GM12878 (cell line): ENCODE measurements around the gene TBX4. TPM values are rescaled to one million over a fixed set of nuclear protein-coding genes. Genes with fewer than 3 reads are reported as not detected.

Source experiments
- ATAC-seq: fragments of 200-7000 bp; cut with Tn5 transposase; 3 replicates; pipeline ENCODE4 v1.9.1; 2020; ENCODE audit warnings: mild to moderate bottlenecking, moderate library complexity
- BruUV-seq: library from RNA; stranded (reverse); fragments of 400-500 nt; replicated peaks from 2 replicates; lab custom pipeline; 2021; lab: Mats Ljungman, UMichigan
- CTCF ChIA-PET: fragments of 300-600 bp; sonication (Branson Sonifier 250); formaldehyde crosslinking; extraction: SDS; loops from one replicate; lab custom pipeline; 2021; ENCODE audit warnings: inconsistent platforms; lab: Yijun Ruan, JAX
- POLR2A ChIA-PET: fragments of 350-600 bp; formaldehyde crosslinking; extraction: SDS; loops from one replicate; lab custom pipeline; 2021; ENCODE audit warnings: inconsistent platforms; lab: Charles Lee
- RAD21 ChIA-PET: fragments of 300-600 bp; sonication (Branson Sonifier 250); formaldehyde crosslinking; loops from one replicate; lab custom pipeline; 2023; ENCODE audit warnings: antibody characterized with exemption; ENCODE audit not compliant: unreplicated experiment; lab: Charles Lee
- SMC1A ChIA-PET: fragments of 300-600 bp; sonication (Branson Sonifier 250); formaldehyde crosslinking; loops from one replicate; lab custom pipeline; 2023; ENCODE audit not compliant: unreplicated experiment, uncharacterized antibody; lab: Charles Lee
- DNase-seq: peaks from one replicate; pipeline ENCODE4 v3.0.0-alpha.2; 2011; ENCODE audit warnings: low read depth, low spot score
- FAIRE-seq: peaks from 3 replicates; lab custom pipeline; 2011; peaks lifted over from hg19 to GRCh38; lab: Jason Lieb, UNC
- H2AFZ ChIP-seq: 2 replicates; pipeline ENCODE4 v1.6.0; 2011; ENCODE audit warnings: low read depth, low read length, control low read depth; ENCODE audit not compliant: control insufficient read depth
- H3K27ac ChIP-seq: 2 replicates; pipeline ENCODE4 v1.5.1; 2011; ENCODE audit warnings: control low read depth; ENCODE audit not compliant: control insufficient read depth, insufficient read depth
- H3K27me3 ChIP-seq, 2 experiments: replicated peaks in 1 of 2; 2 replicates each; pipeline versions ENCODE4 v1.6.0 to v1.6.1; 2011; ENCODE audit warnings: low read length in 1 of 2; ENCODE audit not compliant: control insufficient read depth in 2 of 2, insufficient read depth in 2 of 2
- H3K36me3 ChIP-seq, 2 experiments: 2 replicates each; pipeline ENCODE4 v1.5.1; 2011; ENCODE audit warnings: low read length in 1 of 2; ENCODE audit not compliant: control insufficient read depth in 2 of 2, insufficient read depth in 2 of 2
- H3K4me1 ChIP-seq: 2 replicates; pipeline ENCODE4 v1.6.1; 2011; ENCODE audit warnings: mild to moderate bottlenecking, low read length, moderate library complexity, mixed read lengths; ENCODE audit not compliant: control insufficient read depth, insufficient read depth
- H3K4me2 ChIP-seq: 2 replicates; pipeline ENCODE4 v1.6.0; 2011; ENCODE audit warnings: control low read depth; ENCODE audit not compliant: control insufficient read depth, insufficient read depth
- H3K4me3 ChIP-seq: fragments of 200-600 bp; sonication (generic); 2 replicates; pipeline ENCODE4 v1.5.1; 2016
- H3K79me2 ChIP-seq: 2 replicates; pipeline ENCODE4 v1.6.0; 2011; ENCODE audit warnings: low read length; ENCODE audit not compliant: control insufficient read depth, insufficient read depth
- H3K9ac ChIP-seq: 2 replicates; pipeline ENCODE4 v1.8.0; 2011; ENCODE audit warnings: low read length, control low read depth, mixed read lengths; ENCODE audit not compliant: control insufficient read depth, insufficient read depth
- H3K9me3 ChIP-seq: replicated peaks from 3 replicates; pipeline ENCODE4 v1.5.1; 2011; ENCODE audit warnings: mild to moderate bottlenecking, low read length; ENCODE audit not compliant: control insufficient read depth, insufficient read depth
- H4K20me1 ChIP-seq: 2 replicates; pipeline ENCODE4 v1.6.0; 2011; ENCODE audit not compliant: control insufficient read depth, insufficient read depth
- ETV6 ChIP-seq, 2 experiments: fragments of 450-650 bp in 1 of 2; IDR thresholded peaks in 1 of 2; conservative IDR thresholded peaks in 1 of 2; 2 replicates each; pipeline ENCODE4 v1.6.1; 2014; ENCODE audit warnings: antibody characterized with exemption in 1 of 2, borderline replicate concordance in 1 of 2, low read depth in 1 of 2, mild to moderate bottlenecking in 1 of 2, moderate library complexity in 1 of 2
- EZH2 ChIP-seq: IDR thresholded peaks from 2 replicates; pipeline ENCODE4 v1.6.1; 2012; ENCODE audit warnings: low read depth, mild to moderate bottlenecking, control low read depth, inconsistent platforms, low read length, borderline replicate concordance; ENCODE audit not compliant: control insufficient read depth
- GABPA ChIP-seq: IDR thresholded peaks from 2 replicates; pipeline ENCODE4 v1.6.1; 2014; ENCODE audit warnings: antibody characterized with exemption, low read depth, mild to moderate bottlenecking, inconsistent platforms
- NFXL1 ChIP-seq: fragments of 450-650 bp; IDR thresholded peaks from 2 replicates; pipeline ENCODE4 v1.6.1; 2017; ENCODE audit warnings: antibody characterized with exemption, mild to moderate bottlenecking, borderline replicate concordance
- NR2C1 ChIP-seq: fragments of 450-650 bp; IDR thresholded peaks from 2 replicates; pipeline ENCODE4 v1.6.1; 2017; ENCODE audit warnings: antibody characterized with exemption, mild to moderate bottlenecking, moderate library complexity
- SP1 ChIP-seq: IDR thresholded peaks from one replicate; pipeline ENCODE4 v1.6.1; 2011; ENCODE audit warnings: low read depth, low read length
- WGBS: methylation state at CpG from one replicate; pipeline ENCODE4 v1.1.6; 2016; ENCODE audit warnings: low lambda C conversion rate; ENCODE audit not compliant: insufficient replicate concordance, insufficient coverage; ENCODE audit errors: missing lambda C conversion rate; 5-methylcytosine and 5-hydroxymethylcytosine counted together
- in situ Hi-C: fragments of 300-500 bp; cut with MboI; formaldehyde crosslinking; loops from 9 replicates; pipeline ENCODE4 v1.14.3; 2018; ENCODE audit warnings: mixed read lengths
- intact Hi-C: fragments of 100-400 bp; cut with micrococcal nuclease; formaldehyde crosslinking; loops from one replicate; pipeline ENCODE4 v1.14.2; 2022; ENCODE audit not compliant: unreplicated experiment
- polyA plus RNA-seq, 11 experiments: library from polyadenylated mRNA; depleted of rRNA in 4 of 11; unstranded in 6 of 11; stranded (reverse) in 5 of 11; fragments of >200 nt; fragmentation: Nextera tagmentation in 4 of 11; fragmentation: Illumina TruSeq in 1 of 11; extraction: Ambion mirVana in 4 of 11; extraction: Trizol in 1 of 11; gene quantifications; 1 replicate in 1 of 11; 2 replicates in 10 of 11; pipeline versions ENCODE4 v1.2.1 to v1.2.3, GENCODE V29; 2011 to 2016; ENCODE audit warnings: inconsistent platforms in 2 of 11, missing spikeins in 2 of 11, low read depth in 1 of 11
- total RNA-seq, 4 experiments: library from RNA; depleted of rRNA in 3 of 4; stranded (reverse); fragments of >200 nt in 3 of 4; fragmentation: Illumina TruSeq in 1 of 4; extraction: Trizol in 1 of 4; gene quantifications; 2 replicates each; pipeline versions ENCODE4 v1.2.1 to v1.2.3, GENCODE V29; 2013 to 2021
- TF ChIP-seq, protein P1 (sequence below): fragments of 450-650 bp; IDR thresholded peaks from 2 replicates; pipeline ENCODE4 v1.6.1; 2017; ENCODE audit warnings: mild to moderate bottlenecking
- TF ChIP-seq, protein P2 (sequence below): fragments of 450-650 bp; IDR thresholded peaks from 2 replicates; pipeline ENCODE4 v1.6.1; 2016; ENCODE audit warnings: mild to moderate bottlenecking
- TF ChIP-seq, protein P3 (sequence below): IDR thresholded peaks from 2 replicates; pipeline ENCODE4 v1.6.1; 2012; ENCODE audit warnings: low read depth, low read length, improper control_type of control experiment

The TBX4 gene
- total and polyA plus RNA-seq, 10 of the 15 experiments (the other 5 are each of a cell fraction or from before 2014, with no cell fraction given): 0.01 TPM; not detected in 9

DNA sequence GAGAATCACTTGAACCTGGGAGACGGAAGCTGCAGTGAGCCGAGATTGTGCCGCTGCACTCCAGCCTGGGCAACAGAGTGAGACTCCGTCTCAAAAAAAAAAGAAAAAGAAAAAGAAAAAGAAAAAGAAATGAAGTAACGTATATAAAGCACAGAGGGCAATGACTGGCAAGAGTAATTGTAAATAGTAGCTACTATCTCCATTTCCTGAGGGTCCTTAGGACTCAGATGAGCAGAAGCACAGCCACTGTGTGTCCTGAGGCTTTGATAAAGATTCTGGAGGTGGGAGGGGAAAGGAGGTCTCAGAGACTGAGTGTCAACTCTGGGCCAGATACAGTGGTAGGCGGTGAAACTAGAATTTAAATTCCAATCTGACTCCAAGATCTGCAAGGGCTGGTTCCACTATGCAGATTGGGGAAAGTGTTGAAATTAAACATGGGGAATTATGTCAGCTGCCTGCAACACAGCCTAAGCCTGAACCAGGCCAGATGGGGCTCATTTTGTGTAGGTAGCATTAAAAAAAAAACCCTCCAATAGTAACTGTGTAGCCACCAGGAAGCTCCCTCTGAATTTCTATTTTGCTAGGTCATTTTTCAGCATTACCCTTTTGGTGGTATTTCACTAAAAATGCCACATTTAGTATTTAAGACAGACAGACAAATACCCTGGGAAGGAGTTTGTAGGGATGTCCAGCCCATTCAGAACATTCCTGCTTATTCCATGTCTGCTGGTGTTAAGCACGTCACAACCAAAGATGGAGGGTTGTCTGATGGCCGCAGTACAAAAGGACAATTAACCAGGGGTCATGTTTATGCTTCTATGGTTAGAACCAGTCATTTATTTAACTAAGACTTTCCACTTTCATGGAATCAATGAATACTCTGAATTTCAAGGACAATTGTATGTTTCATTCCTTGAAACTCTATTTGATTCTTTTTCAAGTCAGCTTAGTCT, 46.1 kb downstream of the TBX4 start:
- no peak overlapping the region for H3K27ac ChIP-seq
- H3K4me1 ChIP-seq: no peaks in the 10 kb centered on the region
- H3K27me3 ChIP-seq: no peaks in the 10 kb centered on the region; a peak in 2 of 4 replicates
- no peaks in the 10 kb centered on the region for H3K9me3 ChIP-seq
- H3K36me3 ChIP-seq: no peaks in the 10 kb centered on the region
- ATAC-seq: no peak
- TF ChIP-seq GABPA (no peak), EZH2 (no peak), NR2C1 (no peak), ETV6 (conservative IDR thresholded peaks at IDR 0.05 in 1 of 2, IDR thresholded peaks at IDR 0.05 in 1 of 2; ENCODE audit: borderline replicate concordance in 1 of 2, low read depth in 1 of 2) (0 out of 4 replicates have a peak, but pooled peaks of 1 of the 2 experiments have one; percentile 14), NFXL1 (peak; percentile 59; the same call in 1 of the 2 replicates), SP1 (no peak)
- TF ChIP-seq, protein P1, sequence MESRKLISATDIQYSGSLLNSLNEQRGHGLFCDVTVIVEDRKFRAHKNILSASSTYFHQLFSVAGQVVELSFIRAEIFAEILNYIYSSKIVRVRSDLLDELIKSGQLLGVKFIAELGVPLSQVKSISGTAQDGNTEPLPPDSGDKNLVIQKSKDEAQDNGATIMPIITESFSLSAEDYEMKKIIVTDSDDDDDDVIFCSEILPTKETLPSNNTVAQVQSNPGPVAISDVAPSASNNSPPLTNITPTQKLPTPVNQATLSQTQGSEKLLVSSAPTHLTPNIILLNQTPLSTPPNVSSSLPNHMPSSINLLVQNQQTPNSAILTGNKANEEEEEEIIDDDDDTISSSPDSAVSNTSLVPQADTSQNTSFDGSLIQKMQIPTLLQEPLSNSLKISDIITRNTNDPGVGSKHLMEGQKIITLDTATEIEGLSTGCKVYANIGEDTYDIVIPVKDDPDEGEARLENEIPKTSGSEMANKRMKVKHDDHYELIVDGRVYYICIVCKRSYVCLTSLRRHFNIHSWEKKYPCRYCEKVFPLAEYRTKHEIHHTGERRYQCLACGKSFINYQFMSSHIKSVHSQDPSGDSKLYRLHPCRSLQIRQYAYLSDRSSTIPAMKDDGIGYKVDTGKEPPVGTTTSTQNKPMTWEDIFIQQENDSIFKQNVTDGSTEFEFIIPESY: no peak
- TF ChIP-seq, protein P2, sequence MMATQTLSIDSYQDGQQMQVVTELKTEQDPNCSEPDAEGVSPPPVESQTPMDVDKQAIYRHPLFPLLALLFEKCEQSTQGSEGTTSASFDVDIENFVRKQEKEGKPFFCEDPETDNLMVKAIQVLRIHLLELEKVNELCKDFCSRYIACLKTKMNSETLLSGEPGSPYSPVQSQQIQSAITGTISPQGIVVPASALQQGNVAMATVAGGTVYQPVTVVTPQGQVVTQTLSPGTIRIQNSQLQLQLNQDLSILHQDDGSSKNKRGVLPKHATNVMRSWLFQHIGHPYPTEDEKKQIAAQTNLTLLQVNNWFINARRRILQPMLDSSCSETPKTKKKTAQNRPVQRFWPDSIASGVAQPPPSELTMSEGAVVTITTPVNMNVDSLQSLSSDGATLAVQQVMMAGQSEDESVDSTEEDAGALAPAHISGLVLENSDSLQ: no peak
- TF ChIP-seq, protein P3, sequence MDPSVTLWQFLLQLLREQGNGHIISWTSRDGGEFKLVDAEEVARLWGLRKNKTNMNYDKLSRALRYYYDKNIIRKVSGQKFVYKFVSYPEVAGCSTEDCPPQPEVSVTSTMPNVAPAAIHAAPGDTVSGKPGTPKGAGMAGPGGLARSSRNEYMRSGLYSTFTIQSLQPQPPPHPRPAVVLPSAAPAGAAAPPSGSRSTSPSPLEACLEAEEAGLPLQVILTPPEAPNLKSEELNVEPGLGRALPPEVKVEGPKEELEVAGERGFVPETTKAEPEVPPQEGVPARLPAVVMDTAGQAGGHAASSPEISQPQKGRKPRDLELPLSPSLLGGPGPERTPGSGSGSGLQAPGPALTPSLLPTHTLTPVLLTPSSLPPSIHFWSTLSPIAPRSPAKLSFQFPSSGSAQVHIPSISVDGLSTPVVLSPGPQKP: no peak
- in situ Hi-C loops (no loop called here), intact Hi-C loops (no loop called here)
- no peaks in the 10 kb centered on the region for H3K79me2 ChIP-seq
- no peak overlapping the region for H3K9ac ChIP-seq
- CTCF ChIA-PET: interaction anchor here (0.6 kb wide), 1 partner anchor 218 kb away, joined by 4 read pairs; no protein-coding TSS in a partner anchor
- DNase-seq: no peak
- POLR2A ChIA-PET: no interaction called here
- H3K4me3 ChIP-seq: no peak overlapping the region
- WGBS: 64% methylated on average over 8 of the region's 8 CpGs
- SMC1A ChIA-PET: interaction anchor here (1.0 to 1.4 kb wide), 2 partner anchors 31 to 665 kb away, joined by 3 read pairs; no protein-coding TSS in a partner anchor
- no peak overlapping the region for H2AFZ ChIP-seq
- no peak for FAIRE-seq
- RAD21 ChIA-PET: no interaction called here
- H4K20me1 ChIP-seq: no peaks in the 10 kb centered on the region
- H3K4me2 ChIP-seq: no peak overlapping the region
- BruUV-seq: no TSS peak
